Left renal cortex interstitium (tissue), 4 donors: Measurements from ENCODE around the gene COL23A1. TPM values are rescaled to one million over a fixed set of nuclear protein-coding genes. Genes with fewer than 3 reads are reported as not detected.

ENCODE experiments used
- DNase-seq, 4 donors: peaks; one replicate each; pipeline ENCODE4 v3.0.0-alpha.2; 2013; ENCODE audit warnings: low read depth in 4 of 4, low spot score in 2 of 4, missing footprints in 1 of 4
- polyA plus RNA-seq, 4 donors: library from polyadenylated mRNA; unstranded; fragments of 120-200 nt; gene quantifications; one replicate each; pipeline ENCODE4 v1.2.1, GENCODE V29; 2013; ENCODE audit not compliant: insufficient read length in 4 of 4

COL23A1 gene
- polyA plus RNA-seq, 4 donors = 4.4 to 8.8 (median 8.3) TPM

- DNase-seq = no peak
Measured at GRCh38 chr5:178335302-178336030, 254.7 kb downstream of the COL23A1 start.

GRCh38 chr5:178334861-178335260, 255.3 kb downstream of the COL23A1 start:
- no peak for DNase-seq

GRCh38 chr5:178333821-178334481, 256.2 kb downstream of the COL23A1 start:
- DNase-seq = no peak

- DNase-seq = no peak
Measured at GRCh38 chr5:178332210-178332641, 258.0 kb downstream of the COL23A1 start.

- no peak for DNase-seq
Measured at GRCh38 chr5:178331491-178331996, 258.6 kb downstream of the COL23A1 start.

- DNase-seq = no peak
Measured at GRCh38 chr5:178330791-178331404, 259.3 kb downstream of the COL23A1 start.

- DNase-seq = no peak
Measured at GRCh38 chr5:178328826-178329730, 261.1 kb downstream of the COL23A1 start.

GRCh38 chr5:178327931-178328711, 262.1 kb downstream of the COL23A1 start:
- DNase-seq = no peak

- DNase-seq = no peak
Measured at GRCh38 chr5:178327446-178327845, 262.7 kb downstream of the COL23A1 start.

- no peak for DNase-seq
Measured at GRCh38 chr5:178326374-178326715, 263.8 kb downstream of the COL23A1 start.

GRCh38 chr5:178325679-178326373, 264.4 kb downstream of the COL23A1 start:
- DNase-seq = peak; percentile 77 to 90 (median 82)

GRCh38 chr5:178325311-178325678, 264.9 kb downstream of the COL23A1 start:
- no peak for DNase-seq

GRCh38 chr5:178324481-178325310, 265.5 kb downstream of the COL23A1 start:
- no peak for DNase-seq

GRCh38 chr5:178323961-178324360, 266.2 kb downstream of the COL23A1 start:
- no peak for DNase-seq

GRCh38 chr5:178323541-178323865, 266.7 kb downstream of the COL23A1 start:
- DNase-seq = no peak

- DNase-seq = no peak
Measured at GRCh38 chr5:178322736-178323540, 267.3 kb downstream of the COL23A1 start.

- DNase-seq = no peak
Measured at GRCh38 chr5:178320281-178320855, 269.8 kb downstream of the COL23A1 start.
